Spleen (tissue), 7 donors: Measurements from ENCODE around the gene RHOBTB1.

Experiments
- CTCF ChIP-seq, 11 experiments: fragments of 200-600 bp in 7 of 11; fragments of 450-650 bp in 4 of 11; sonication (generic) in 4 of 11; IDR thresholded peaks in 8 of 11; conservative IDR thresholded peaks in 3 of 11; 1 replicate in 7 of 11; 2 replicates in 4 of 11; pipeline versions ENCODE4 v1.4.0 to v1.8.0; 2016 to 2021; ENCODE audit warnings: antibody characterized with exemption in 11 of 11, inconsistent platforms in 4 of 11, mild to moderate bottlenecking in 1 of 11
- POLR2A ChIP-seq, 3 donors: fragments of 450-650 bp; IDR thresholded peaks; one replicate each; pipeline ENCODE4 v1.5.1; 2017; ENCODE audit warnings: antibody characterized with exemption in 3 of 3, mild to moderate bottlenecking in 1 of 3
- donor health status: DM: no; HTN: no; CAD: no; lungs with moderate emphysema.
- donor health status: DM: no; HTN: no; CAD: no.
- donor health status: DM: no; HTN: no; CAD: no.

DNA sequence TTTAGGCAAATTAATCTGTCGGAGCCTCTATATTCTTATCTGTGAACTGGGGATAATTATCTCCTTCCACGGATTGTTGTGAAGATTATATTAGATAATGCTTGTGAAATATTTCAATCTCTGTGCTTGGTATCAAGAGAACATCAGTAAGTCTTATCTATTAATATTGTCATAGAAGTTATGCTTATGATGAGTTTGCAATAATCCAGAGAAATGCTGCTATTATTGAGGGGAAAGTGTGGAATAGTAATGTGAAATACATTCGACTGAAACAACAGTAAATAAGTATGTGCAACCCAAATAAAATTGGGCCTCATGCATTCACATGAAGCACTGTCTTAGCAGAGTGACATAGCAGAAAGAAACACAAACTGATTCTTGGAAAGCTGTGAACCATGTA, 13.7 kb downstream of the RHOBTB1 start:
- no peak for TF ChIP-seq CTCF (IDR thresholded peaks at IDR 0.05 in 8 of 11, conservative IDR thresholded peaks at IDR 0.05 in 3 of 11)
- TF ChIP-seq POLR2A (IDR thresholded peaks at IDR 0.05) = no peak
